ENCODE data around the gene CFP.

- TF ChIP-seq CTCF (IDR thresholded peaks at IDR 0.05; ENCODE audit: insufficient read depth, low read length): no peak
- TF ChIP-seq SPI1 (IDR thresholded peaks at IDR 0.05; ENCODE audit: borderline replicate concordance, low read depth): no peak
These were observed 1.9 kb upstream of the CFP start for GRCh38 chrX:47631676-47632075.
